ENCODE data around the gene SYTL2.
"Not testable (repeated sequence)": the region's sequence is repeated elsewhere in the genome, so short reads cannot be mapped to it uniquely, and the experiment has no call there.

The SYTL2 gene

GRCh38 chr11:85656777-85657176, 154.2 kb downstream of the SYTL2 start:
- no peak for DNase-seq (ENCODE audit: low read depth, low spot score)

GRCh38 chr11:85654343-85654742, 156.6 kb downstream of the SYTL2 start:
- not testable (repeated sequence) for DNase-seq (ENCODE audit: low read depth, low spot score)

- DNase-seq (ENCODE audit: low read depth, low spot score) = no peak
These were observed 158.0 kb downstream of the SYTL2 start for GRCh38 chr11:85652786-85653447.

GRCh38 chr11:85651118-85651517, 159.8 kb downstream of the SYTL2 start:
- DNase-seq (ENCODE audit: low read depth, low spot score) = no peak

GRCh38 chr11:85647604-85648299, 163.2 kb downstream of the SYTL2 start, which contains the start of gene TMEM126A:
Gene TMEM126A, plus strand, starts transcription at chr11:85647967. Its CDS starts 2,289 bp downstream, at chr11:85650256.
- DNase-seq (ENCODE audit: low read depth, low spot score) = peak; percentile 82

- DNase-seq (ENCODE audit: low read depth, low spot score) = no peak
These were observed 163.9 kb downstream of the SYTL2 start for GRCh38 chr11:85647078-85647477.

All from activated CD4-positive, CD25-positive, alpha-beta regulatory T cell treated with anti-CD3 and anti-CD28 coated beads, Interleukin-2, amount 50 U/mL, for 16 hours (primary cell).